Coronary artery (tissue), 2 donors: ENCODE results near the gene SDCCAG8.

ENCODE experiments used
- DNase-seq: peaks from one replicate; pipeline ENCODE4 v3.0.0-alpha.2; 2017; ENCODE audit warnings: low spot score
- H3K27ac ChIP-seq, 2 donors: fragments of 200-600 bp; sonication (generic); one replicate each; pipeline ENCODE4 v1.5.1; 2016 to 2019
- H3K4me3 ChIP-seq: fragments of 200-600 bp; sonication (generic); 2 replicates; pipeline ENCODE4 v1.5.1; 2016; ENCODE audit warnings: mild to moderate bottlenecking, moderate library complexity
- CTCF ChIP-seq: fragments of 200-600 bp; sonication (generic); IDR thresholded peaks from one replicate; pipeline ENCODE4 v1.5.1; 2019; ENCODE audit warnings: antibody characterized with exemption

Gene SDCCAG8

GRCh38 chr1:243229526-243229925, 26.3 kb upstream of the SDCCAG8 start:
- TF ChIP-seq CTCF, result no peak
- no peak overlapping the region for H3K4me3 ChIP-seq
- no peak for DNase-seq
- no peak overlapping the region for H3K27ac ChIP-seq

DNA sequence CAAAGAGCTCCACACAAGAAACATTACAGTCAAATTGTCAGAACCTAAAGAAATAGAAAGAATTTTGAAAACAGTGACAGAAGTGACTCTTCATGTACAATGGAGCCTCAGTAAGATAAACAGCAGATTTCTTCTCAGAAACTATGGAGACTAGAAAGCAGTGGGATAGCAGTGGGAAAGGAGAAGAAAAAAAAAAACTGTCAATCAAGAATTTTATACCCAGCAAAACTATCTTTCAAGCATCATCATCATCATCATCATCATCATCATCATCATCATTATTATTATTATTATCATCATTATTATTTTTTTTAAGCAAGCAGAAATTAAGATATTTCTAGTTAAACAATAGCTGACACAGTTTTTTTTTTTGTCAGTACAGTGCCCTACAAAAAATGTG, 24.9 kb upstream of the SDCCAG8 start:
- no peak for TF ChIP-seq CTCF
- Histone ChIP-seq H3K27ac (no peak overlapping the region), H3K4me3 (no peak overlapping the region)
- no peak for DNase-seq

DNA sequence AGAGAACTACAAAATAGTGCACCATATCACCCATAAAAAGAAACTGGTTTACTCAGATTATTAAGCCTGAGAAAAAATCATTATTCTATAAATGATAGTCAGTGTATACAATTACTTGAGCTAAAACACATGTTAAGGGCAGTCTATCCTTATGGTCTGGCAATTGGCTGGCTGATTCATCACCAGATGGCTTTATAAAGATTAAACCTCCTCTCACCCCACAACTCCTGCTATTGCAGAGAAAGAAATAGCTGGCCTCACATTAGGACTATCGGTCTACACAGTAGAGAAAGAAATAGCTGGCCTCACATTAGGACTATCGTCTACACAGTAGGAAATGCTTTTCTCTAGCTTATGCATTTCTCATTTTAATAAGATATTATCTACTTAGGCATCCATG, 21.9 kb upstream of the SDCCAG8 start:
- no peak for DNase-seq
- Histone ChIP-seq H3K27ac (no peak overlapping the region), H3K4me3 (no peak overlapping the region)
- no peak for TF ChIP-seq CTCF

DNA sequence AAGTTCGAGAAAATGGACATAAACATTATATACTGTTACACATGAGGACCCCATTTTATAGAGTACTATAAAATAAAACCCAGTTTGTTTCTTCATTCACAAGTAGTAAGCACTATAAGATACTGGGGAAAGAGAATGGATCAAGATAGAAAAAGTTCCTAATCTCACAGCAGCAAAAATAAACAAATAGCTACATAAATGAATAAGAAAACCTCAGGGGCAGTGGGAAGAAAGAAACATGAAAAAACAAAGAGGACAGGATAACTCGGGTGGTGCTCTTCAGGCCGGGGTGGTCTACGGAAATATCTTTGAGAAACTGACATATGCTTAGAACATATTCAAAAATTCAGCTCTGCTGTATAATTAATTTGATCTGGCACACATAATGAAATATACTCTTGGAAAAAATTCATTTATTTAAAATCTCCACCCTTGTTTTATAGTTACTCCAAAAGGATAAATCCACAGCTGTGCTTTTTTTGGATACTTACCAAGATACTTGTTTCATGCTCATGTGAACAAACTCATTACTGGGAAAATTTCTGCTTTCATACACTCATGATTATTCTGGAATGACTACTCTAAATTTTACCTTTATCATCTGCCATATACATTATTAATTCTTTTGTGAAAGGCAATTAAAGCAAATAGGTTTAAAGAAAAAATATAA, 20.7 kb upstream of the SDCCAG8 start:
- no peak overlapping the region for H3K4me3 ChIP-seq
- no peak for TF ChIP-seq CTCF
- no peak overlapping the region for H3K27ac ChIP-seq
- DNase-seq, result no peak

DNA sequence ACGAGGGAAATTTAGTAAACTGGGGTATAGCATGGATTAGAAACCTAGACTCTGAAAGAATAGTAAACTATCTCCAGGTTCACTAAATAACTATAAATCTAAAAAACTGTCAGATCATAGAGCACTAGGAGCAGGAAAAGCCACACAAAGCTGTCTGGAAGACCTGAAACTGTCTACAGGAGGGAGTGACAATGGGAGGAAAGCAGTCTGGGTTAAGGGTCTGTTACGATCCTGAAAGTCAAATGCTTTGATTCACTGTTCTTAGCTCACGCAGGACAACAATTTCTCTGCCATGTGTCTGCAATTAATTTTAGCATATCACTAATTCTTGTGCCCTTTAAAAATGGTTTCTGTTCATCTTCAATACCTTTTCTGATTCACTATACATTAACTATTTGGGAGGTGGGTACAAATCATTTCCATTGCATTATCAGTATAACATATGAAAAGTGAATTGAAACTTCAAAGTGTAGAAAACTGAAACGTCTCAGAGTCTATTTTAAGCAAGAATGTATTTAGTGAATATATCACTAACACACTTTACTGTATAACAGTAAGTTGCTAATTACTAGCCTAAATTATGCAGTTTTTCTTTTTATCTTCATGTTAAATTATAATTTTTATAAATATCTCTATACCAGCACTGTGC, 19.1 kb upstream of the SDCCAG8 start:
- Histone ChIP-seq H3K4me3 (no peak overlapping the region), H3K27ac (no peak overlapping the region)
- TF ChIP-seq CTCF, result no peak
- no peak for DNase-seq

- Histone ChIP-seq H3K27ac (no peak overlapping the region), H3K4me3 (no peak overlapping the region)
- no peak for TF ChIP-seq CTCF
- no peak for DNase-seq
These were observed 11.4 kb upstream of the SDCCAG8 start for GRCh38 chr1:243244432-243244841.

- DNase-seq, result no peak
- Histone ChIP-seq H3K4me3 (no peak overlapping the region), H3K27ac (peak overlapping the region in 1 of 2 donors; percentile 7)
- no peak for TF ChIP-seq CTCF
These were observed 8.9 kb upstream of the SDCCAG8 start for GRCh38 chr1:243246916-243247315.
